ENCODE data around the gene TBC1D1. TPM values are rescaled to one million over a fixed set of nuclear protein-coding genes. Genes with fewer than 3 reads are reported as not detected.

The TBC1D1 gene
- total RNA-seq, 1 experiment from 2014 or later, result 28.5 TPM

GRCh38 chr4:37967736-37968135 lies 76.9 kb downstream of the TBC1D1 start:
- H3K36me3 ChIP-seq (ENCODE audit: control insufficient read depth, insufficient read depth, low read length), result no peaks in the 10 kb centered on the region
- Mint-ChIP-seq H3K9me3 (ENCODE audit: unreplicated experiment) (peaks cover 7% of the 10 kb centered on the region), H3K27me3 (ENCODE audit: insufficient read depth, unreplicated experiment) (no peaks in the 10 kb centered on the region), H3K4me3 (ENCODE audit: unreplicated experiment) (no peak overlapping the region), H3K27ac (ENCODE audit: unreplicated experiment) (no peak overlapping the region), H3K36me3 (ENCODE audit: insufficient read depth, unreplicated experiment) (no peaks in the 10 kb centered on the region), H3K4me1 (ENCODE audit: low read depth, unreplicated experiment) (peaks cover 6% of the 10 kb centered on the region)
- ChIA-PET POLR2A (no interaction called here), CTCF (no interaction called here)
- intact Hi-C loops (cut with micrococcal nuclease; ENCODE audit: unreplicated experiment), result no loop called here
- DNase-seq, result no peak
- no peak for TF ChIP-seq CTCF (IDR thresholded peaks at IDR 0.05; ENCODE audit: insufficient read depth in 1 of 2, low read depth in 1 of 2, low read length in 1 of 2, severe bottlenecking in 1 of 2, unreplicated experiment in 1 of 2)
- no TSS peak for BruUV-seq (replicated peaks)
- no peak overlapping the region for H3K4me3 ChIP-seq (ENCODE audit: low read depth, low read length)
- H3K9me3 ChIP-seq, result no peaks in the 10 kb centered on the region
- no peaks in the 10 kb centered on the region for H3K27me3 ChIP-seq (replicated peaks; ENCODE audit: control insufficient read depth, insufficient read depth, low read length)
- peaks cover 10% of the 10 kb centered on the region for H3K4me1 ChIP-seq

GRCh38 chr4:37968747-37969146 lies 77.9 kb downstream of the TBC1D1 start:
- CTCF ChIA-PET, result interaction anchor here (0.6 kb wide), 1 partner anchor 707 kb away, joined by 3 read pairs; no protein-coding TSS in a partner anchor
- no peak for DNase-seq

GRCh38 chr4:37970702-37971101 lies 79.8 kb downstream of the TBC1D1 start:
- Histone ChIP-seq H3K4me3 (ENCODE audit: low read depth, low read length) (no peak overlapping the region), H3K4me1 (peaks cover 10% of the 10 kb centered on the region), H3K27me3 (replicated peaks; ENCODE audit: control insufficient read depth, insufficient read depth, low read length) (no peaks in the 10 kb centered on the region), H3K36me3 (ENCODE audit: control insufficient read depth, insufficient read depth, low read length) (no peaks in the 10 kb centered on the region), H3K9me3 (no peaks in the 10 kb centered on the region)
- no peaks in the 10 kb centered on the region for H3K36me3 Mint-ChIP-seq (ENCODE audit: insufficient read depth, unreplicated experiment)
- no peak overlapping the region for H3K27ac Mint-ChIP-seq (ENCODE audit: unreplicated experiment)
- POLR2A ChIA-PET, result no interaction called here
- peak in 1 of 2 experiments; percentile 51 for DNase-seq
- peaks cover 7% of the 10 kb centered on the region for H3K9me3 Mint-ChIP-seq (ENCODE audit: unreplicated experiment)
- peak in 1 of 2 experiments; percentile 38 for TF ChIP-seq CTCF (IDR thresholded peaks at IDR 0.05; ENCODE audit: insufficient read depth in 1 of 2, low read depth in 1 of 2, low read length in 1 of 2, severe bottlenecking in 1 of 2, unreplicated experiment in 1 of 2)
- H3K27me3 Mint-ChIP-seq (ENCODE audit: insufficient read depth, unreplicated experiment), result no peaks in the 10 kb centered on the region
- intact Hi-C loops (cut with micrococcal nuclease; ENCODE audit: unreplicated experiment), result no loop called here
- BruUV-seq (replicated peaks), result no TSS peak
- no peak overlapping the region for H3K4me3 Mint-ChIP-seq (ENCODE audit: unreplicated experiment)
- peaks cover 6% of the 10 kb centered on the region for H3K4me1 Mint-ChIP-seq (ENCODE audit: low read depth, unreplicated experiment)
- CTCF ChIA-PET, result no interaction called here

More at GRCh38 chr4:37968747-37969146, 77.9 kb downstream of the TBC1D1 start:
- no peak for TF ChIP-seq CTCF (IDR thresholded peaks at IDR 0.05; ENCODE audit: insufficient read depth in 1 of 2, low read depth in 1 of 2, low read length in 1 of 2, severe bottlenecking in 1 of 2, unreplicated experiment in 1 of 2)
- Mint-ChIP-seq H3K4me1 (ENCODE audit: low read depth, unreplicated experiment) (peaks cover 6% of the 10 kb centered on the region), H3K4me3 (ENCODE audit: unreplicated experiment) (no peak overlapping the region), H3K27me3 (ENCODE audit: insufficient read depth, unreplicated experiment) (no peaks in the 10 kb centered on the region), H3K9me3 (ENCODE audit: unreplicated experiment) (peaks cover 7% of the 10 kb centered on the region), H3K27ac (ENCODE audit: unreplicated experiment) (no peak overlapping the region), H3K36me3 (ENCODE audit: insufficient read depth, unreplicated experiment) (no peaks in the 10 kb centered on the region)
- Histone ChIP-seq H3K4me3 (ENCODE audit: low read depth, low read length) (no peak overlapping the region), H3K9me3 (no peaks in the 10 kb centered on the region), H3K36me3 (ENCODE audit: control insufficient read depth, insufficient read depth, low read length) (no peaks in the 10 kb centered on the region), H3K27me3 (replicated peaks; ENCODE audit: control insufficient read depth, insufficient read depth, low read length) (no peaks in the 10 kb centered on the region), H3K4me1 (peaks cover 10% of the 10 kb centered on the region)
- POLR2A ChIA-PET, result no interaction called here
- intact Hi-C loops (cut with micrococcal nuclease; ENCODE audit: unreplicated experiment), result no loop called here
- no TSS peak for BruUV-seq (replicated peaks)

Data from Caco-2 (cell line).